ENCODE data around the gene ACHE. TPM values are rescaled to one million over a fixed set of nuclear protein-coding genes. Genes with fewer than 3 reads are reported as not detected.

Gene ACHE
- total and polyA plus RNA-seq, 2 donors (not counting 1 experiment from before 2014, with no cell fraction given), result under 0.01 to 0.07 TPM

DNA sequence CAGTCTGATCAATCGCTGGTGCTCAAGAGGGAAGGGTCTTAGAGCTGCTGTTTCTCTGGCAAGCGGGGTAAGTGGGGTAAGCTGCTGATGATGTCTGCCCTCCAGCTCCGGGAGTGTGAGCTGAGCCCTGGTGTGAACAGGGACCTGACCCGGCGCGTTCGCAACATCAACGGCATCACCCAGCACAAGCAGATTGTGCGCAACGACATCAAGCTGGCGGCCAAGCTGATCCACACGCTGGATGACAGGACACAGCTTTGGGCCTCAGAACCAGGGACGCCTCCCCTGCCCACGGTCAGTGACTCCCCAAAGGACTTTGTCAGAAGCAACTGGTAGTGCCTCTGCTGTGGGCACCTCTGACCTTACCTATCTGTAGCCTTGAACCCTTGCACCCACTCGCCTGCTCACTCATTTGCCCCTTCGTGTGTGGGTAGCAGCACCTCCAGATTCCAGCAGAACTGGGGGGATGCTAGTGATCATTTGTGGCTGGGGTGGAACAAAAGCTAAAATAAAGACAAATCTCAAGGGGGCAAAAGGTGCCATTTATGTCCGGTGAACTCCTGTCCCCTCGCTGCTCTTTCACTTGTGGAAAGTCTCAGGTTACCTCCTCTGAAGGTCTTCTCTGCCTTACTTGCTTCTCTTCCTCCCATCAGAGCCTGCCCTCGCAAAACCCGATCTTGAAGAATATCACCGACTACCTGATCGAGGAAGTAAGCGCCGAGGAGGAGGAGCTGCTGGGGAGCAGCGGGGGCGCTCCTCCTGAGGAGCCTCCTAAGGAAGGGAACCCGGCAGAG lies 9.3 kb downstream of the ACHE start:
- no peak overlapping the region for H2AFZ ChIP-seq (ENCODE audit: low read length)
- peaks cover 59% of the 10 kb centered on the region for H3K36me3 ChIP-seq (ENCODE audit: control insufficient read depth, insufficient read depth, low read length)
- H3K4me1 ChIP-seq (ENCODE audit: control insufficient read depth, extremely low read depth, insufficient read depth, low read length), result peaks cover 11% of the 10 kb centered on the region
- no peak for DNase-seq (ENCODE audit: low read depth in 2 of 2)
- no peak overlapping the region for H3K27ac ChIP-seq (ENCODE audit: insufficient read depth, low read length)
- peaks cover 22% of the 10 kb centered on the region for H3K79me2 ChIP-seq (ENCODE audit: control insufficient read depth, insufficient read depth, low read length)
- no peaks in the 10 kb centered on the region for H4K20me1 ChIP-seq (ENCODE audit: control insufficient read depth, extremely low read depth, insufficient read depth, low read length)
- TF ChIP-seq, protein P1, sequence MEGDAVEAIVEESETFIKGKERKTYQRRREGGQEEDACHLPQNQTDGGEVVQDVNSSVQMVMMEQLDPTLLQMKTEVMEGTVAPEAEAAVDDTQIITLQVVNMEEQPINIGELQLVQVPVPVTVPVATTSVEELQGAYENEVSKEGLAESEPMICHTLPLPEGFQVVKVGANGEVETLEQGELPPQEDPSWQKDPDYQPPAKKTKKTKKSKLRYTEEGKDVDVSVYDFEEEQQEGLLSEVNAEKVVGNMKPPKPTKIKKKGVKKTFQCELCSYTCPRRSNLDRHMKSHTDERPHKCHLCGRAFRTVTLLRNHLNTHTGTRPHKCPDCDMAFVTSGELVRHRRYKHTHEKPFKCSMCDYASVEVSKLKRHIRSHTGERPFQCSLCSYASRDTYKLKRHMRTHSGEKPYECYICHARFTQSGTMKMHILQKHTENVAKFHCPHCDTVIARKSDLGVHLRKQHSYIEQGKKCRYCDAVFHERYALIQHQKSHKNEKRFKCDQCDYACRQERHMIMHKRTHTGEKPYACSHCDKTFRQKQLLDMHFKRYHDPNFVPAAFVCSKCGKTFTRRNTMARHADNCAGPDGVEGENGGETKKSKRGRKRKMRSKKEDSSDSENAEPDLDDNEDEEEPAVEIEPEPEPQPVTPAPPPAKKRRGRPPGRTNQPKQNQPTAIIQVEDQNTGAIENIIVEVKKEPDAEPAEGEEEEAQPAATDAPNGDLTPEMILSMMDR (conservative IDR thresholded peaks at IDR 0.05 in 1 of 2, IDR thresholded peaks at IDR 0.05 in 1 of 2; ENCODE audit: low read depth in 1 of 2, low read length in 2 of 2), result no peak
- no peak for TF ChIP-seq EZH2 (IDR thresholded peaks at IDR 0.05; ENCODE audit: low read length, missing control alignments)
- no peak overlapping the region for H3K4me3 ChIP-seq (replicated peaks in 1 of 4; ENCODE audit: control extremely low read depth in 1 of 4, insufficient read depth in 1 of 4, low read depth in 3 of 4, low read length in 4 of 4)
- no peak overlapping the region for H3K4me2 ChIP-seq (ENCODE audit: extremely low read depth, insufficient read depth, low read length)
- H3K9me3 ChIP-seq (ENCODE audit: control insufficient read depth, insufficient read depth, low read depth, low read length), result no peaks in the 10 kb centered on the region
- H3K27me3 ChIP-seq (ENCODE audit: control insufficient read depth, insufficient read depth, low read length), result no peaks in the 10 kb centered on the region
- no peak overlapping the region for H3K9ac ChIP-seq (ENCODE audit: insufficient read depth, low read length)

DNA sequence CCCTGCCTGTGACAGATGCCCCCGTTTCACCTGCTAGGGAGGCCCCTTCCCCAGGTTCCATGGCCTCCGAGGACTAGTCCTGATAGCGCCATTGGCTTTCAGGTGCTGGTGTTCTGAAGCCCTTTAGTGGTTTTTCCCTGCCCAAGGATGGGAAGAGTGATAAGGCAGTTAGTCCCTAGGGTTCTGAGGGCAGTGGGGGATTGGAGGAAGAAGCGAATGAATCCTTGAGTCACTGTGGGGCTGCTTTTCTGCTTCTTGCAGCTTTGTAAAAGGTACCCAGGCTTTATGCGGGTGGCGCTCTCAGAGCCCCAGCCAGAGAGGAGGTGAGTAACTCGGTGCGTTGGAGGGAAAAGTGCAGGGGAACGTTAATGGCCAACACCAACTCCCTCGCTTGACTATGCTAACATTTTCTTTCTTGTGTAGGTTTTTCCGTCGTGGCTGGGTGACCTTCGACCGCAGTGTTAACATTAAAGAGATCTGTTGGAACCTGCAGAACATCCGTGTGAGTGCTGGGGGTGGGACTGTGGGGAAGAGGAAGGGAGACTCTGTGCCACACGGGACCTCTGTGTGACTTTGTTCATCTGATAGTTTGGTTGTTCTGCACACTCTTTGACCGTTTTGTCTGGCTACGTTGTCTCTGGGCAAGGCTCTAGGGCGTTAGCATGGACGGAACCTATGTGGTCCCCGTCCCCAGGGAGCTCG lies 10.1 kb downstream of the ACHE start:
- Histone ChIP-seq H3K36me3 (ENCODE audit: control insufficient read depth, insufficient read depth, low read length) (peaks cover 62% of the 10 kb centered on the region), H3K9ac (ENCODE audit: insufficient read depth, low read length) (no peak overlapping the region), H2AFZ (ENCODE audit: low read length) (no peak overlapping the region), H3K27me3 (ENCODE audit: control insufficient read depth, insufficient read depth, low read length) (no peaks in the 10 kb centered on the region), H3K4me3 (replicated peaks in 1 of 4; ENCODE audit: control extremely low read depth in 1 of 4, insufficient read depth in 1 of 4, low read depth in 3 of 4, low read length in 4 of 4) (no peak overlapping the region), H3K4me2 (ENCODE audit: extremely low read depth, insufficient read depth, low read length) (no peak overlapping the region), H3K4me1 (ENCODE audit: control insufficient read depth, extremely low read depth, insufficient read depth, low read length) (peaks cover 11% of the 10 kb centered on the region), H3K79me2 (ENCODE audit: control insufficient read depth, insufficient read depth, low read length) (peaks cover 29% of the 10 kb centered on the region), H3K9me3 (ENCODE audit: control insufficient read depth, insufficient read depth, low read depth, low read length) (no peaks in the 10 kb centered on the region), H4K20me1 (ENCODE audit: control insufficient read depth, extremely low read depth, insufficient read depth, low read length) (no peaks in the 10 kb centered on the region), H3K27ac (ENCODE audit: insufficient read depth, low read length) (no peak overlapping the region)
- TF ChIP-seq, protein P1 (conservative IDR thresholded peaks at IDR 0.05 in 1 of 2, IDR thresholded peaks at IDR 0.05 in 1 of 2; ENCODE audit: low read depth in 1 of 2, low read length in 2 of 2), result no peak
- no peak for TF ChIP-seq EZH2 (IDR thresholded peaks at IDR 0.05; ENCODE audit: low read length, missing control alignments)
- no peak for DNase-seq (ENCODE audit: low read depth in 2 of 2)

DNA sequence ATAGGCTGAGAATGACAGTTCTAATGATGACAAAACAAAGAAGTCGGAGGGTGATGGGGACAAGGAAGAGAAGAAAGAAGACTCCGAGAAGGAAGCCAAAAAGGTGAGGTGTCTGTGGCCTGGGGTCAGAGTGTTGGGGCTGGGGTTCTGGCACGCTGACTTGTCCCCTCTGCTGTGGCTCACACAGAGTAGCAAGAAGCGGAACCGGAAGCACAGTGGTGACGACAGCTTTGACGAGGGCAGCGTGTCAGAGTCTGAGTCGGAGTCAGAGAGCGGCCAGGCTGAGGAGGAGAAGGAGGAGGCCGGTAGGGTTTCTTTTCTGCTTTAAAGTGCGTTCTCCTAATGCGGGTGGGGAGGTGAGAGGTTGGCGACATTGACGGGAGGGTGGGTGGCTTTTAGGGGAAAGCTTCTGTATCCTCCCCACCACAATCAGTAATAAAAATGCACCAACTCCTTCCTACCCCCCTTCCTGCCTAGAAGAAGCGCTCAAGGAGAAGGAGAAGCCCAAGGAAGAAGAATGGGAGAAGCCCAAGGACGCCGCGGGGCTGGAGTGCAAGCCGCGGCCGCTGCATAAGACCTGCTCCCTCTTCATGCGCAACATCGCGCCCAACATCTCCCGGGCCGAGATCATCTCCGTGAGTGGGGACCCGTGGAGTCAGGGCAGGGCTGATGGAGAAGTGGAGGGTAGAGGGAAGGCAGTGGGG lies 10.8 kb downstream of the ACHE start:
- no peak for TF ChIP-seq EZH2 (IDR thresholded peaks at IDR 0.05; ENCODE audit: low read length, missing control alignments)
- TF ChIP-seq, protein P1 (conservative IDR thresholded peaks at IDR 0.05 in 1 of 2, IDR thresholded peaks at IDR 0.05 in 1 of 2; ENCODE audit: low read depth in 1 of 2, low read length in 2 of 2), result no peak
- DNase-seq (ENCODE audit: low read depth in 2 of 2), result no peak
- Histone ChIP-seq H3K4me2 (ENCODE audit: extremely low read depth, insufficient read depth, low read length) (no peak overlapping the region), H3K9ac (ENCODE audit: insufficient read depth, low read length) (no peak overlapping the region), H4K20me1 (ENCODE audit: control insufficient read depth, extremely low read depth, insufficient read depth, low read length) (no peaks in the 10 kb centered on the region), H3K36me3 (ENCODE audit: control insufficient read depth, insufficient read depth, low read length) (peaks cover 64% of the 10 kb centered on the region), H3K4me3 (replicated peaks in 1 of 4; ENCODE audit: control extremely low read depth in 1 of 4, insufficient read depth in 1 of 4, low read depth in 3 of 4, low read length in 4 of 4) (no peak overlapping the region), H2AFZ (ENCODE audit: low read length) (no peak overlapping the region), H3K27ac (ENCODE audit: insufficient read depth, low read length) (no peak overlapping the region), H3K4me1 (ENCODE audit: control insufficient read depth, extremely low read depth, insufficient read depth, low read length) (peaks cover 10% of the 10 kb centered on the region), H3K27me3 (ENCODE audit: control insufficient read depth, insufficient read depth, low read length) (no peaks in the 10 kb centered on the region), H3K9me3 (ENCODE audit: control insufficient read depth, insufficient read depth, low read depth, low read length) (no peaks in the 10 kb centered on the region), H3K79me2 (ENCODE audit: control insufficient read depth, insufficient read depth, low read length) (peaks cover 35% of the 10 kb centered on the region)
